ENCODE measurements around the gene TMEM234. TPM values are rescaled to one million over a fixed set of nuclear protein-coding genes. Genes with fewer than 3 reads are reported as not detected.
A peak's percentile ranks its signal among the peaks of the same experiment; 100 is the strongest.

The TMEM234 gene
- total RNA-seq, 1 experiment from 2014 or later = 7.7 TPM

- no TSS peak for BruUV-seq (replicated peaks)
- Histone ChIP-seq H3K27ac (ENCODE audit: low read length) (no peak overlapping the region), H3K4me1 (ENCODE audit: insufficient read depth, low read length) (peaks cover 28% of the 10 kb centered on the region), H4K20me1 (ENCODE audit: low read length) (no peaks in the 10 kb centered on the region), H3K4me3 (ENCODE audit: low read length) (peak overlapping the region; percentile 67; the same call in 1 of the 2 replicates), H3K27me3 (ENCODE audit: low read length) (no peaks in the 10 kb centered on the region), H3K9me2 (replicated peaks; ENCODE audit: low read length) (no peaks in the 10 kb centered on the region), H3F3A (ENCODE audit: low read length, unreplicated experiment) (no peaks in the 10 kb centered on the region), H3K9me3 (ENCODE audit: low read length) (no peaks in the 10 kb centered on the region), H2AFZ (ENCODE audit: low read length) (peak overlapping the region; percentile 92; the same call in 1 of the 2 replicates), H3K36me3 (ENCODE audit: low read depth, low read length) (peaks cover 10% of the 10 kb centered on the region; the same call in 1 of the 2 replicates), H3K9ac (ENCODE audit: low read length) (no peak overlapping the region), H3K79me2 (ENCODE audit: low read length) (peaks cover 7% of the 10 kb centered on the region), H3K4me2 (ENCODE audit: low read length) (peak overlapping the region; percentile 85)
- ATAC-seq (no peak), DNase-seq (no peak)
- intact Hi-C loops (cut with micrococcal nuclease) = loop anchor here (2.0 kb wide), 1 partner anchor 20 kb away; no protein-coding TSS in a partner anchor
- no peak for TF ChIP-seq EZH2 (IDR thresholded peaks at IDR 0.05; ENCODE audit: low read length, unreplicated experiment)
- TF ChIP-seq EZH2phosphoT487 (IDR thresholded peaks at IDR 0.05; ENCODE audit: borderline replicate concordance, low read length) = no peak
- TF ChIP-seq CTCF (conservative IDR thresholded peaks at IDR 0.05; ENCODE audit: low read depth, low read length) = no peak
- POLR2A ChIA-PET (ENCODE audit: unreplicated experiment) = interaction anchor here (0.6 kb wide), 1 partner anchor 1118 kb away, joined by 3 read pairs; no protein-coding TSS in a partner anchor
- CTCF ChIA-PET = no interaction called here
Measured at GRCh38 chr1:32201011-32201855, 20.9 kb downstream of the TMEM234 start.

GRCh38 chr1:32200226-32201010, 21.7 kb downstream of the TMEM234 start, which contains the start of gene CCDC28B:
Gene CCDC28B, plus strand, starts transcription at chr1:32200595. Its CDS starts 1,341 bp downstream, at chr1:32201936.
- CTCF ChIA-PET = interaction anchor here (1.0 kb wide), 1 partner anchor 46 kb away, joined by 3 read pairs; no protein-coding TSS in a partner anchor
- Histone ChIP-seq H3K9me3 (ENCODE audit: low read length) (no peaks in the 10 kb centered on the region), H3K27ac (ENCODE audit: low read length) (no peak within 1 kb of the TSS), H2AFZ (ENCODE audit: low read length) (peak within 1 kb of the TSS; percentile 92), H3K9me2 (replicated peaks; ENCODE audit: low read length) (no peaks in the 10 kb centered on the region), H3F3A (ENCODE audit: low read length, unreplicated experiment) (no peaks in the 10 kb centered on the region), H3K4me3 (ENCODE audit: low read length) (peak within 1 kb of the TSS; percentile 67), H3K4me2 (ENCODE audit: low read length) (peak within 1 kb of the TSS; percentile 85), H3K4me1 (ENCODE audit: insufficient read depth, low read length) (peaks cover 25% of the 10 kb centered on the region), H3K9ac (ENCODE audit: low read length) (peak within 1 kb of the TSS; percentile 46), H3K79me2 (ENCODE audit: low read length) (no peaks in the 10 kb centered on the region), H4K20me1 (ENCODE audit: low read length) (no peaks in the 10 kb centered on the region), H3K36me3 (ENCODE audit: low read depth, low read length) (peaks cover 17% of the 10 kb centered on the region; the same call in 1 of the 2 replicates), H3K27me3 (ENCODE audit: low read length) (no peaks in the 10 kb centered on the region)
- ATAC-seq (peak; percentile 42), DNase-seq (no peak)
- POLR2A ChIA-PET (ENCODE audit: unreplicated experiment) = interaction anchor here (0.6 to 0.7 kb wide), 2 partner anchors 81 to 1119 kb away, joined by 3 read pairs; no protein-coding TSS in a partner anchor
- no TSS peak for BruUV-seq (replicated peaks)
- intact Hi-C loops (cut with micrococcal nuclease) = loop anchor here (2.0 kb wide), 1 partner anchor 20 kb away; no protein-coding TSS in a partner anchor
- TF ChIP-seq EZH2phosphoT487 (IDR thresholded peaks at IDR 0.05; ENCODE audit: borderline replicate concordance, low read length) (no peak), CTCF (conservative IDR thresholded peaks at IDR 0.05; ENCODE audit: low read depth, low read length) (no peak), EZH2 (IDR thresholded peaks at IDR 0.05; ENCODE audit: low read length, unreplicated experiment) (no peak)
